GM21786 (cell line): ENCODE measurements around the gene GRID1.

ENCODE experiments used
- ATAC-seq: cut with Tn5 transposase; IDR thresholded peaks from one replicate; pipeline ENCODE4 v1.9.1; 2021; ENCODE audit not compliant: unreplicated experiment

Gene GRID1

GRCh38 chr10:86217371-86218080, 149.1 kb downstream of the GRID1 start:
- ATAC-seq: no peak

GRCh38 chr10:86216886-86217285, 149.7 kb downstream of the GRID1 start:
- ATAC-seq: no peak

GRCh38 chr10:86215712-86216111, 150.9 kb downstream of the GRID1 start:
- ATAC-seq: no peak

- ATAC-seq: no peak
Measured at GRCh38 chr10:86215046-86215445, 151.5 kb downstream of the GRID1 start.

- ATAC-seq: no peak
Measured at GRCh38 chr10:86213148-86213547, 153.4 kb downstream of the GRID1 start.

GRCh38 chr10:86212391-86212700, 154.2 kb downstream of the GRID1 start:
- no peak for ATAC-seq

GRCh38 chr10:86211691-86212390, 154.8 kb downstream of the GRID1 start:
- ATAC-seq: no peak

- no peak for ATAC-seq
Measured at GRCh38 chr10:86210416-86210815, 156.2 kb downstream of the GRID1 start.

- ATAC-seq: no peak
Measured at GRCh38 chr10:86209726-86210125, 156.9 kb downstream of the GRID1 start.

GRCh38 chr10:86207226-86207625, 159.4 kb downstream of the GRID1 start:
- no peak for ATAC-seq

GRCh38 chr10:86206240-86206579, 160.4 kb downstream of the GRID1 start:
- no peak for ATAC-seq

- ATAC-seq: no peak
Measured at GRCh38 chr10:86205306-86206239, 161.0 kb downstream of the GRID1 start.

- no peak for ATAC-seq
Measured at GRCh38 chr10:86204421-86205305, 161.9 kb downstream of the GRID1 start.

- ATAC-seq: no peak
Measured at GRCh38 chr10:86203162-86203905, 163.3 kb downstream of the GRID1 start.

GRCh38 chr10:86202226-86202735, 164.3 kb downstream of the GRID1 start:
- no peak for ATAC-seq

GRCh38 chr10:86200867-86201266, 165.7 kb downstream of the GRID1 start:
- ATAC-seq: no peak

GRCh38 chr10:86200269-86200668, 166.3 kb downstream of the GRID1 start:
- ATAC-seq: no peak

GRCh38 chr10:86199041-86199440, 167.6 kb downstream of the GRID1 start:
- ATAC-seq: no peak

GRCh38 chr10:86198271-86198670, 168.3 kb downstream of the GRID1 start:
- ATAC-seq: no peak
